Panc1 (cell line): ENCODE data around the gene MAGI1. TPM values are rescaled to one million over a fixed set of nuclear protein-coding genes. Genes with fewer than 3 reads are reported as not detected.

Source experiments
- ATAC-seq: fragments of 200-7000 bp; cut with Tn5 transposase; 2 replicates; pipeline ENCODE4 v1.9.1; 2020; ENCODE audit warnings: mild to moderate bottlenecking, moderate library complexity
- BruUV-seq: library from RNA; stranded (reverse); fragments of 400-500 nt; replicated peaks from 2 replicates; lab custom pipeline; 2021; lab: Mats Ljungman, UMichigan
- CTCF ChIA-PET: fragments of 300-600 bp; sonication (Branson Sonifier 250); formaldehyde crosslinking; loops from one replicate; lab custom pipeline; 2022; ENCODE audit warnings: antibody characterized with exemption; lab: Charles Lee
- POLR2A ChIA-PET: fragments of 300-600 bp; sonication (Branson Sonifier 250); formaldehyde crosslinking; loops from one replicate; lab custom pipeline; 2022; ENCODE audit warnings: antibody characterized with exemption; lab: Charles Lee
- DNase-seq: peaks from one replicate; pipeline ENCODE4 v3.0.0-alpha.2; 2010; ENCODE audit warnings: low read depth, low spot score
- H3K27ac ChIP-seq: 2 replicates; pipeline ENCODE4 v1.5.1; 2011; ENCODE audit warnings: mild to moderate bottlenecking, low read length, inconsistent platforms
- H3K27me3 ChIP-seq: fragments of 200-500 bp; sonication (Bioruptor generic); 2 replicates; pipeline ENCODE4 v1.6.0; 2014; ENCODE audit warnings: low read length, inconsistent platforms; ENCODE audit not compliant: control insufficient read depth, insufficient read depth
- H3K36me3 ChIP-seq: fragments of 200-500 bp; sonication (Bioruptor generic); 2 replicates; pipeline ENCODE4 v1.5.1; 2014; ENCODE audit warnings: inconsistent platforms, mild to moderate bottlenecking, low read length, moderate library complexity; ENCODE audit not compliant: control insufficient read depth, insufficient read depth
- H3K4me1 ChIP-seq: 2 replicates; pipeline ENCODE4 v1.5.1; 2011; ENCODE audit warnings: inconsistent platforms, mild to moderate bottlenecking, low read length, moderate library complexity; ENCODE audit not compliant: control insufficient read depth, insufficient read depth
- H3K4me3 ChIP-seq, 2 experiments: 2 replicates each; pipeline ENCODE4 v1.5.1; 2011 to 2012; ENCODE audit warnings: low read depth in 2 of 2, low read length in 2 of 2, mild to moderate bottlenecking in 2 of 2, inconsistent platforms in 1 of 2, moderate library complexity in 1 of 2
- H3K9me3 ChIP-seq: fragments of 200-500 bp; sonication (Bioruptor generic); 2 replicates; pipeline ENCODE4 v1.5.1; 2014; ENCODE audit warnings: low read depth, mild to moderate bottlenecking, inconsistent platforms, low read length, moderate library complexity; ENCODE audit not compliant: control insufficient read depth, insufficient read depth
- POLR2AphosphoS5 ChIP-seq: IDR thresholded peaks from 2 replicates; pipeline ENCODE4 v1.6.1; 2012; ENCODE audit warnings: mild to moderate bottlenecking, low read depth, low read length, moderate library complexity
- SIN3A ChIP-seq: IDR thresholded peaks from 2 replicates; pipeline ENCODE4 v1.6.1; 2012; ENCODE audit warnings: low read depth, mild to moderate bottlenecking, low read length, moderate library complexity, borderline replicate concordance; ENCODE audit not compliant: insufficient read depth
- TCF7L2 ChIP-seq: IDR thresholded peaks from 2 replicates; pipeline ENCODE4 v1.6.1; 2011; ENCODE audit warnings: mild to moderate bottlenecking, low read depth, low read length, inconsistent platforms
- in situ Hi-C: cut with HindIII; loops from 2 replicates; pipeline ENCODE4 v1.10.0; 2016; ENCODE audit warnings: low sequenced_read_pairs, low pct_unique_long_range_greater_than_20kb
- intact Hi-C: fragments of 100-400 bp; cut with micrococcal nuclease; formaldehyde crosslinking; loops from one replicate; pipeline ENCODE4 v1.10.0; 2022; ENCODE audit not compliant: unreplicated experiment
- total RNA-seq: library from RNA; stranded (reverse); gene quantifications from one replicate; pipeline ENCODE4 v1.2.1, GENCODE V29; 2021; ENCODE audit not compliant: unreplicated experiment
- TF ChIP-seq, protein P1 (sequence below): fragments of 450-650 bp; IDR thresholded peaks from 2 replicates; pipeline ENCODE4 v1.5.1; 2017; ENCODE audit warnings: mild to moderate bottlenecking
- TF ChIP-seq, protein P2 (sequence below), 2 experiments: IDR thresholded peaks; 2 replicates each; pipeline ENCODE4 v1.6.1; 2011 to 2012; ENCODE audit warnings: low read depth in 2 of 2, control low read depth in 1 of 2, low read length in 1 of 2, mild to moderate bottlenecking in 1 of 2, moderate library complexity in 1 of 2; ENCODE audit not compliant: insufficient read depth in 1 of 2

Gene MAGI1
- total RNA-seq, 1 experiment from 2014 or later = 9.5 TPM

DNA sequence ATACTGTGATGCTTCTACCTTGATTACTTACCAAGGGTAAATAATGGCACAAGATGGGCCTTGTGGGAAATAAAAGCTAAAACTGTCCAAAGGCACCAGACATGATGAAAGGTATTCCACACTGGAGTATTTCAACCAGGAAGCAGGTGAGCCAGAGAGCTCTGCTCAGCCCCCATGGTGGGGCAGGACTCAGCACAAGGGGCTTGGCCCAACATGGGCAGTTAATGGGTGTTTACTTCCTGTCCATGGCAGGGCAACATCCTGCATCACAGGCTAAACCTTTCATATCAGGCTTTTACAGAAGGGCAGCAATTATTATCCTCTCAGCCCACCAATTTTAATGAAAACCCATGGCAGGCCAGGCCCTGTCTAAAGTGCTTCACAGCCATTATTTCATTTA is 38.2 kb downstream of the MAGI1 start:
- H3K27ac ChIP-seq = no peak overlapping the region
- intact Hi-C loops (no loop called here), in situ Hi-C loops (no loop called here)
- H3K4me1 ChIP-seq = no peaks in the 10 kb centered on the region
- TF ChIP-seq SIN3A (no peak), TCF7L2 (no peak), POLR2AphosphoS5 (no peak)
- TF ChIP-seq, protein P1, sequence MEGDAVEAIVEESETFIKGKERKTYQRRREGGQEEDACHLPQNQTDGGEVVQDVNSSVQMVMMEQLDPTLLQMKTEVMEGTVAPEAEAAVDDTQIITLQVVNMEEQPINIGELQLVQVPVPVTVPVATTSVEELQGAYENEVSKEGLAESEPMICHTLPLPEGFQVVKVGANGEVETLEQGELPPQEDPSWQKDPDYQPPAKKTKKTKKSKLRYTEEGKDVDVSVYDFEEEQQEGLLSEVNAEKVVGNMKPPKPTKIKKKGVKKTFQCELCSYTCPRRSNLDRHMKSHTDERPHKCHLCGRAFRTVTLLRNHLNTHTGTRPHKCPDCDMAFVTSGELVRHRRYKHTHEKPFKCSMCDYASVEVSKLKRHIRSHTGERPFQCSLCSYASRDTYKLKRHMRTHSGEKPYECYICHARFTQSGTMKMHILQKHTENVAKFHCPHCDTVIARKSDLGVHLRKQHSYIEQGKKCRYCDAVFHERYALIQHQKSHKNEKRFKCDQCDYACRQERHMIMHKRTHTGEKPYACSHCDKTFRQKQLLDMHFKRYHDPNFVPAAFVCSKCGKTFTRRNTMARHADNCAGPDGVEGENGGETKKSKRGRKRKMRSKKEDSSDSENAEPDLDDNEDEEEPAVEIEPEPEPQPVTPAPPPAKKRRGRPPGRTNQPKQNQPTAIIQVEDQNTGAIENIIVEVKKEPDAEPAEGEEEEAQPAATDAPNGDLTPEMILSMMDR = no peak
- TF ChIP-seq, protein P2, sequence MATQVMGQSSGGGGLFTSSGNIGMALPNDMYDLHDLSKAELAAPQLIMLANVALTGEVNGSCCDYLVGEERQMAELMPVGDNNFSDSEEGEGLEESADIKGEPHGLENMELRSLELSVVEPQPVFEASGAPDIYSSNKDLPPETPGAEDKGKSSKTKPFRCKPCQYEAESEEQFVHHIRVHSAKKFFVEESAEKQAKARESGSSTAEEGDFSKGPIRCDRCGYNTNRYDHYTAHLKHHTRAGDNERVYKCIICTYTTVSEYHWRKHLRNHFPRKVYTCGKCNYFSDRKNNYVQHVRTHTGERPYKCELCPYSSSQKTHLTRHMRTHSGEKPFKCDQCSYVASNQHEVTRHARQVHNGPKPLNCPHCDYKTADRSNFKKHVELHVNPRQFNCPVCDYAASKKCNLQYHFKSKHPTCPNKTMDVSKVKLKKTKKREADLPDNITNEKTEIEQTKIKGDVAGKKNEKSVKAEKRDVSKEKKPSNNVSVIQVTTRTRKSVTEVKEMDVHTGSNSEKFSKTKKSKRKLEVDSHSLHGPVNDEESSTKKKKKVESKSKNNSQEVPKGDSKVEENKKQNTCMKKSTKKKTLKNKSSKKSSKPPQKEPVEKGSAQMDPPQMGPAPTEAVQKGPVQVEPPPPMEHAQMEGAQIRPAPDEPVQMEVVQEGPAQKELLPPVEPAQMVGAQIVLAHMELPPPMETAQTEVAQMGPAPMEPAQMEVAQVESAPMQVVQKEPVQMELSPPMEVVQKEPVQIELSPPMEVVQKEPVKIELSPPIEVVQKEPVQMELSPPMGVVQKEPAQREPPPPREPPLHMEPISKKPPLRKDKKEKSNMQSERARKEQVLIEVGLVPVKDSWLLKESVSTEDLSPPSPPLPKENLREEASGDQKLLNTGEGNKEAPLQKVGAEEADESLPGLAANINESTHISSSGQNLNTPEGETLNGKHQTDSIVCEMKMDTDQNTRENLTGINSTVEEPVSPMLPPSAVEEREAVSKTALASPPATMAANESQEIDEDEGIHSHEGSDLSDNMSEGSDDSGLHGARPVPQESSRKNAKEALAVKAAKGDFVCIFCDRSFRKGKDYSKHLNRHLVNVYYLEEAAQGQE (IDR thresholded peaks at IDR 0.05; ENCODE audit: insufficient read depth in 1 of 2, low read depth in 2 of 2, low read length in 1 of 2) = no peak
- no TSS peak for BruUV-seq
- ATAC-seq (no peak), DNase-seq (no peak)
- no peaks in the 10 kb centered on the region for H3K36me3 ChIP-seq
- ChIA-PET CTCF (no interaction called here), POLR2A (interaction anchor here (0.6 kb wide), 1 partner anchor 9 kb away, joined by 17 read pairs; no protein-coding TSS in a partner anchor)
- H3K27me3 ChIP-seq = no peaks in the 10 kb centered on the region
- no peak overlapping the region for H3K4me3 ChIP-seq
- H3K9me3 ChIP-seq = no peaks in the 10 kb centered on the region

DNA sequence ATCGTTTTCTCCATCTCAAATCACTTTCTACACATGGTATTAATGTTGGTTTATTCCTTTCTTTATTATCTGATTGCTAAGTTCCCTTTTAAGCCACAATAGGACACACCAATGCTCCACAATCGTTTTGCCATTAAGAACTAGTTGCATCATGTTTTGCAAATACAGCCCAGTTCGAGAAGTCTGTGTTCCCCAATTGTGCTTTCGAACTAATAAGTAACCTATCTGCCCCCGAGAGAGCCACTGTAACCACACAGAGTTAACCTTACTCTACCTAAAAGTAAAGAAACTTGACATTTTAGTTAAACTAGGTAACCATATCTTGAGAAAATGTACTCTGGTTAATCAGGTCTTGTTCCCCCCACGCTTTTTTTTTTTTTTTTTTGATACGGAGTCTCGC is 39.1 kb downstream of the MAGI1 start:
- Histone ChIP-seq H3K4me1 (no peaks in the 10 kb centered on the region), H3K27ac (no peak overlapping the region), H3K27me3 (no peaks in the 10 kb centered on the region), H3K9me3 (no peaks in the 10 kb centered on the region), H3K4me3 (no peak overlapping the region), H3K36me3 (no peaks in the 10 kb centered on the region)
- ATAC-seq (no peak), DNase-seq (no peak)
- ChIA-PET CTCF (no interaction called here), POLR2A (no interaction called here)
- no peak for TF ChIP-seq SIN3A
- TF ChIP-seq, protein P1 = no peak
- TF ChIP-seq TCF7L2 = no peak
- TF ChIP-seq, protein P2 (IDR thresholded peaks at IDR 0.05; ENCODE audit: insufficient read depth in 1 of 2, low read depth in 2 of 2, low read length in 1 of 2) = no peak
- no peak for TF ChIP-seq POLR2AphosphoS5
- intact Hi-C loops = no loop called here
- no TSS peak for BruUV-seq
- in situ Hi-C loops = no loop called here
